ENCODE results near the gene MED31.

DNA sequence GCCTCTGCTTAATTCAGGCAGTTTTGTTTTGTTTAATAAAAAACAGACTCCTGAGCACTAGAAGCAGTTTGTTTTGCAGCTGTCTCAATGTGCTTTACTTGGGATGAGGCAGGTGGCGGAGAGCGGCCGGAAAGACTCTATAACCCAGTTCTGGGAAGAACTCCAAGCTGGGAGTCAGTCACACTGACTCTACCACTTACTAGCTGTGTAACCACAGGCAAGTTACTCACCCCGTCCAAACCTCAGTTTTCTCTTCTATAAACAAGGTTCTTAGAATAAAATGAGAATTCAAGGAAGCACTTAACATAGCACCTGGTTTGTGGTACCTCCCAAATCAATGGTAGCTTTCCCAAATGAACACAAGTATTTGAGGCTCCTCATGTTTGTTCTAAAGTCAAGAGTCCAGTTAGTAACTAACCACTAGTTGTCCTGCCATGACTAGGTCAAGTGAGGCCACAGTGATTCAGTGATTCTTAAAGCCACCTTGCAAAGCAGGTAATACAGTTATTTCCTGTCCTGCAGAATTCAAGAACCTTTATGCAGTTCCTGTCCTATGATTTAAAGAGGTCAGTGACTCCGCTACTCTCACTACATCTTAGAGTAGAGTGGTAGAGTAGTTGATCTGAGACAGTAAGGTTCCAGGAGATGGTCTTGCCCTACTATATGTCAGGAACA lies 7.8 kb downstream of the MED31 start:
- TF ChIP-seq TAF1 (IDR thresholded peaks at IDR 0.05; ENCODE audit: borderline replicate concordance, insufficient read depth, low read length) (no peak), SIN3A (IDR thresholded peaks at IDR 0.05; ENCODE audit: borderline replicate concordance, insufficient read depth, low read length) (no peak), POLR2AphosphoS5 (IDR thresholded peaks at IDR 0.05; ENCODE audit: low read depth, low read length) (no peak), FOXP2 (optimal IDR thresholded peaks at IDR 0.05; ENCODE audit: borderline replicate concordance, extremely low read depth, extremely low read length, insufficient read depth) (no peak)
- TF ChIP-seq, protein P1, sequence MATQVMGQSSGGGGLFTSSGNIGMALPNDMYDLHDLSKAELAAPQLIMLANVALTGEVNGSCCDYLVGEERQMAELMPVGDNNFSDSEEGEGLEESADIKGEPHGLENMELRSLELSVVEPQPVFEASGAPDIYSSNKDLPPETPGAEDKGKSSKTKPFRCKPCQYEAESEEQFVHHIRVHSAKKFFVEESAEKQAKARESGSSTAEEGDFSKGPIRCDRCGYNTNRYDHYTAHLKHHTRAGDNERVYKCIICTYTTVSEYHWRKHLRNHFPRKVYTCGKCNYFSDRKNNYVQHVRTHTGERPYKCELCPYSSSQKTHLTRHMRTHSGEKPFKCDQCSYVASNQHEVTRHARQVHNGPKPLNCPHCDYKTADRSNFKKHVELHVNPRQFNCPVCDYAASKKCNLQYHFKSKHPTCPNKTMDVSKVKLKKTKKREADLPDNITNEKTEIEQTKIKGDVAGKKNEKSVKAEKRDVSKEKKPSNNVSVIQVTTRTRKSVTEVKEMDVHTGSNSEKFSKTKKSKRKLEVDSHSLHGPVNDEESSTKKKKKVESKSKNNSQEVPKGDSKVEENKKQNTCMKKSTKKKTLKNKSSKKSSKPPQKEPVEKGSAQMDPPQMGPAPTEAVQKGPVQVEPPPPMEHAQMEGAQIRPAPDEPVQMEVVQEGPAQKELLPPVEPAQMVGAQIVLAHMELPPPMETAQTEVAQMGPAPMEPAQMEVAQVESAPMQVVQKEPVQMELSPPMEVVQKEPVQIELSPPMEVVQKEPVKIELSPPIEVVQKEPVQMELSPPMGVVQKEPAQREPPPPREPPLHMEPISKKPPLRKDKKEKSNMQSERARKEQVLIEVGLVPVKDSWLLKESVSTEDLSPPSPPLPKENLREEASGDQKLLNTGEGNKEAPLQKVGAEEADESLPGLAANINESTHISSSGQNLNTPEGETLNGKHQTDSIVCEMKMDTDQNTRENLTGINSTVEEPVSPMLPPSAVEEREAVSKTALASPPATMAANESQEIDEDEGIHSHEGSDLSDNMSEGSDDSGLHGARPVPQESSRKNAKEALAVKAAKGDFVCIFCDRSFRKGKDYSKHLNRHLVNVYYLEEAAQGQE (IDR thresholded peaks at IDR 0.05; ENCODE audit: insufficient read depth in 1 of 2, low read depth in 2 of 2, low read length in 2 of 2), result no peak
